Osteocyte (in vitro differentiated cells): ENCODE measurements around the gene RSU1. TPM values are rescaled to one million over a fixed set of nuclear protein-coding genes. Genes with fewer than 3 reads are reported as not detected.

Experiments used
- DNase-seq: peaks from one replicate; pipeline ENCODE4 v3.0.0; 2021; ENCODE audit warnings: mixed read lengths; ENCODE audit not compliant: unreplicated experiment; ENCODE audit errors: extremely low spot score
- H3K27ac Mint-ChIP-seq: one replicate; pipeline ENCODE4 v1.8.0; 2021; ENCODE audit warnings: mild to moderate bottlenecking, mixed read lengths; ENCODE audit not compliant: unreplicated experiment
- H3K27me3 Mint-ChIP-seq: one replicate; pipeline ENCODE4 v1.8.0; 2021; ENCODE audit warnings: mixed read lengths; ENCODE audit not compliant: unreplicated experiment
- H3K36me3 Mint-ChIP-seq: one replicate; pipeline ENCODE4 v1.8.0; 2021; ENCODE audit warnings: mixed read lengths; ENCODE audit not compliant: unreplicated experiment
- H3K4me1 Mint-ChIP-seq: one replicate; pipeline ENCODE4 v1.8.0; 2021; ENCODE audit warnings: mixed read lengths; ENCODE audit not compliant: unreplicated experiment
- H3K4me3 Mint-ChIP-seq: one replicate; pipeline ENCODE4 v1.8.0; 2021; ENCODE audit warnings: mild to moderate bottlenecking, moderate library complexity, mixed read lengths; ENCODE audit not compliant: unreplicated experiment
- H3K9me3 Mint-ChIP-seq: one replicate; pipeline ENCODE4 v1.8.0; 2021; ENCODE audit warnings: mixed read lengths; ENCODE audit not compliant: unreplicated experiment
- CTCF ChIP-seq: fragments of 200-600 bp; sonication (generic); IDR thresholded peaks from 2 replicates; pipeline ENCODE4 v1.5.0; 2021; ENCODE audit warnings: antibody characterized with exemption, mild to moderate bottlenecking, moderate library complexity
- long read RNA-seq: library from polyadenylated mRNA; unstranded; transcript quantifications from one replicate; pipeline ENCODE4 v2.0.0, GENCODE V29; 2021
- total RNA-seq: library from RNA; stranded (reverse); gene quantifications from 2 replicates; pipeline ENCODE4 v1.2.1, GENCODE V29; 2021

Gene RSU1
- 92.0 and 99.0 TPM in 2 replicates for total RNA-seq
- long read RNA-seq, transcript RSU1-201 (9 exons, 3,834 nt): major isoform, 289 of 413 reads
- long read RNA-seq, transcript RSU1-205 (8 exons, 3,639 nt): minor isoform, 51 of 413 reads
- long read RNA-seq, transcript RSU1-203 (8 exons, 3,919 nt): minor isoform, 30 of 413 reads
- long read RNA-seq, partial matches to known transcripts: 14 of 413 reads
- long read RNA-seq, other reads (novel, unspliced or antisense): 29 of 413 reads

- peak within 1 kb of the TSS; percentile 98 for H3K4me3 Mint-ChIP-seq
- peaks cover 4% of the 10 kb centered on the region for H3K36me3 Mint-ChIP-seq
- no peaks in the 10 kb centered on the region for H3K27me3 Mint-ChIP-seq
- no peak for TF ChIP-seq CTCF
- H3K27ac Mint-ChIP-seq: peak within 1 kb of the TSS; percentile 96
- peak; percentile 100 for DNase-seq
- H3K4me1 Mint-ChIP-seq: peaks cover 30% of the 10 kb centered on the region
- peaks cover 9% of the 10 kb centered on the region for H3K9me3 Mint-ChIP-seq
These were observed at the start of gene RSU1 for GRCh38 chr10:16817125-16818019. Gene RSU1, minus strand, starts transcription at chr10:16817424. Its CDS starts 343 bp downstream, at chr10:16817081.

- no peak for TF ChIP-seq CTCF
- Mint-ChIP-seq H3K4me3 (no peak overlapping the region), H3K27me3 (no peaks in the 10 kb centered on the region), H3K9me3 (no peaks in the 10 kb centered on the region), H3K36me3 (no peaks in the 10 kb centered on the region), H3K4me1 (peaks cover 11% of the 10 kb centered on the region), H3K27ac (no peak overlapping the region)
- DNase-seq: no peak
These were observed 49.5 kb upstream of the RSU1 start for GRCh38 chr10:16866541-16867275.

- DNase-seq: no peak
- no peaks in the 10 kb centered on the region for H3K36me3 Mint-ChIP-seq
- peaks cover 11% of the 10 kb centered on the region for H3K4me1 Mint-ChIP-seq
- H3K27me3 Mint-ChIP-seq: no peaks in the 10 kb centered on the region
- H3K4me3 Mint-ChIP-seq: no peak overlapping the region
- H3K27ac Mint-ChIP-seq: no peak overlapping the region
- TF ChIP-seq CTCF: no peak
- peaks cover 2% of the 10 kb centered on the region for H3K9me3 Mint-ChIP-seq
These were observed 48.5 kb upstream of the RSU1 start for GRCh38 chr10:16865766-16866165.

- no peak overlapping the region for H3K4me3 Mint-ChIP-seq
- DNase-seq: no peak
- H3K36me3 Mint-ChIP-seq: no peaks in the 10 kb centered on the region
- no peaks in the 10 kb centered on the region for H3K27me3 Mint-ChIP-seq
- no peak for TF ChIP-seq CTCF
- peaks cover 9% of the 10 kb centered on the region for H3K4me1 Mint-ChIP-seq
- no peak overlapping the region for H3K27ac Mint-ChIP-seq
- peaks cover 5% of the 10 kb centered on the region for H3K9me3 Mint-ChIP-seq
These were observed 46.5 kb upstream of the RSU1 start for GRCh38 chr10:16863766-16864165.

GRCh38 chr10:16857419-16857818 is 40.2 kb upstream of the RSU1 start:
- H3K4me1 Mint-ChIP-seq: peaks cover 2% of the 10 kb centered on the region
- no peak overlapping the region for H3K4me3 Mint-ChIP-seq
- TF ChIP-seq CTCF: no peak
- H3K36me3 Mint-ChIP-seq: no peaks in the 10 kb centered on the region
- peaks cover 5% of the 10 kb centered on the region for H3K9me3 Mint-ChIP-seq
- no peak for DNase-seq
- no peaks in the 10 kb centered on the region for H3K27me3 Mint-ChIP-seq
- no peak overlapping the region for H3K27ac Mint-ChIP-seq
